HL-60/S4 treated with retinoic acid at 250 ng/mL for 4 days and 3 days (cell line): Measurements from ENCODE around the gene IP6K3.

ENCODE experiments used
- in situ Hi-C: fragments of 300-500 bp; cut with MboI; formaldehyde crosslinking; loops from 2 replicates; pipeline ENCODE4 v1.7.0; 2022; ENCODE audit warnings: low sequenced_read_pairs

The IP6K3 gene

DNA sequence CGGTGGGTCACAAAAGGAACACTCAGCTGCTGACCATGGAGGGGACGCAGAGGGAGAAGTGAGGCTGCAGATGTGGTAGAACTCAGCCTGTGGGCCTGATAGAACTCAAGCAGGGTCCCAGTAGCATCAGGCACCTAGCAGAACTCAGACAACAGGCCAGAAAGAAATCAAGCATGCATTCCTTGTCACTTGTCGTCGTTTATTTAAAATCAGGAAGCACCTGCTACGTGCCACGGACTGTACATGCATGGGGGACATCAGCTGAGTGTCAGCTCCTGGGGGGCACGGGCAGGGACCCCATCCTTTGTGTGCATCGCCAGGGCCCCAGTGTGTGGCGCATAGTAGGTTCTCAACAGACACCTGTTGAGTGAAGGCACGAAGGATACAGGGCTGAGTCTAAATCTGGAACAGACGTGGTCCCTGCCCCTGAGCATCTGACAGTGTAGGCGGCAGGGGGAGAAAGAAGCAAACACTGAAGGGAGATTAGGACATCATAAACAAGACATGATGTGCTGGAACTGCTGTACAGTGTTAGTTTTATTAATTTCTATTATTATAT is 67.7 kb downstream of the IP6K3 start:
- in situ Hi-C loops: no loop called here

DNA sequence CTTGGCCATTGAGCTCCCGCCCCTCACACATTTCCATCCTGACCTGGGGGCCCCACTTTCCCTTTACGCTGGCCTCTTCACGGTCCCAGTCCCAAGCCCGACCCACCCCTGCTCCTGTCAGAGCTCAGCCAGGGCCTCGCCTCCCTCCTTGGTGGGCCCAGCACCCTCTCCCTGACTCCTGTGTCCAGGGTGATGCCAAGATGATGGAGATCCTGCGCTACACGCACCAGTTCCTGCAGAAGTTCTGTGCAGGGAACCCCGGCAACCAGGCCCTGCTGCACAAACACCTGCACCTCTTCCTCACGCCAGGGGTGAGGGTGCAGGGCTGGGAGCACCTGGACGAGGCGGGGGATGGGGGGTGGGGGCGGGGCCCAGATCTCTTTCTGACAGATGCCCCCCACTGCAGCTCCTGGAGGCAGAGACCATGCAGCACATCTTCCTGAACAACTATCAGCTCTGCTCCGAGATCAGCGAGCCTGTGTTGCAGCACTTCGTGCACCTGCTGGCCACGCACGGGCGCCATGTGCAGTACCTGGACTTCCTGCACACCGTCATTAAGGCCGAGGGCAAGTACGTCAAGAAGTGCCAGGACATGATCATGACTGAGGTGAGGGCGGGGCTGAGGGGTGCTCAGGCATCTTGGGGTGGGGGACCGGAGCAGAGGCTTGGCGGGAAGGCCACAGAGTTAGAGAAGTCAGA is 68.3 kb downstream of the IP6K3 start:
- in situ Hi-C loops: no loop called here

DNA sequence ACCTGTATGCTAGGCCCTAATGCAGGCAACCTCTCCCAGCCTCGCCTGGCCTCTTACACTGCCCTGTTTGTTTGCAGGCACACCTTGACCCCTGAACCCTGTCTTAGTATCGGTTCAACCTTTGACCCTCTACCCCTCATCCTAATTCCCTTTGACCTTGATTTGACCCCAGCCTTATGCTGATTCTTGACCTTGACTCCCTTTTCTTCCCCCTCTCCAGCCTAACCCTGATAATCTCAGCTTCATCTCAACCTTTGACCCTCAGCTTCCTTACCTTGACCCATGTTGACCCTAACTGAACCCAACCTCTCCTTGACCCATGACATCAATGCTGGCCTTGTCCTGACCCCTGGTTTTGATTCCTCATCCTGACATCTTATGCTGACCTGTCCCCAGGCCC is 69.0 kb downstream of the IP6K3 start:
- in situ Hi-C loops: no loop called here

- in situ Hi-C loops: no loop called here
Observed at GRCh38 chr6:33677143-33677660, 69.5 kb downstream of the IP6K3 start.

- in situ Hi-C loops: no loop called here
Observed at GRCh38 chr6:33676416-33677142, 70.1 kb downstream of the IP6K3 start.

GRCh38 chr6:33675968-33676367 is 70.7 kb downstream of the IP6K3 start:
- in situ Hi-C loops: no loop called here

GRCh38 chr6:33673851-33674250 is 72.9 kb downstream of the IP6K3 start:
- in situ Hi-C loops: no loop called here

- in situ Hi-C loops: no loop called here
Observed at GRCh38 chr6:33672808-33673207, 73.9 kb downstream of the IP6K3 start.

- in situ Hi-C loops: no loop called here
Observed at GRCh38 chr6:33671744-33672072, 75.0 kb downstream of the IP6K3 start.
